GM18951 (cell line): ENCODE measurements around the gene TOR1B.

Experiments used
- POLR2A ChIP-seq: IDR thresholded peaks from 4 replicates; pipeline ENCODE4 v1.6.1; 2011; ENCODE audit warnings: mild to moderate bottlenecking; ENCODE audit not compliant: insufficient read length, insufficient read depth; ENCODE audit errors: extremely low read depth
- in situ Hi-C: fragments of 300-500 bp; cut with MboI; formaldehyde crosslinking; loops from one replicate; pipeline ENCODE4 v1.12.0; 2022; ENCODE audit warnings: low sequenced_read_pairs, mixed read lengths, inconsistent platforms; ENCODE audit not compliant: unreplicated experiment

Gene TOR1B

GRCh38 chr9:129826344-129826743, 23.4 kb downstream of the TOR1B start:
- in situ Hi-C loops, result no loop called here
- TF ChIP-seq POLR2A, result no peak

GRCh38 chr9:129826759-129827158, 23.8 kb downstream of the TOR1B start:
- TF ChIP-seq POLR2A, result no peak
- in situ Hi-C loops, result no loop called here

GRCh38 chr9:129828051-129828450, 25.1 kb downstream of the TOR1B start:
- no peak for TF ChIP-seq POLR2A
- in situ Hi-C loops, result no loop called here

GRCh38 chr9:129828969-129829368, 26.0 kb downstream of the TOR1B start:
- in situ Hi-C loops, result no loop called here
- TF ChIP-seq POLR2A, result no peak

GRCh38 chr9:129832982-129833381, 30.0 kb downstream of the TOR1B start:
- in situ Hi-C loops, result no loop called here
- TF ChIP-seq POLR2A, result no peak

- TF ChIP-seq POLR2A, result no peak
- in situ Hi-C loops, result no loop called here
These were observed 31.6 kb downstream of the TOR1B start for GRCh38 chr9:129834489-129835127.

GRCh38 chr9:129835128-129835859, 32.3 kb downstream of the TOR1B start, which contains the start of the genes C9orf78 and USP20:
C9orf78 (minus strand) TSS chr9:129835275; CDS start chr9:129835221, 54 bp downstream.
USP20 (plus strand) TSS chr9:129835458; CDS start chr9:129852556, 17,098 bp downstream.
- in situ Hi-C loops, result no loop called here
- TF ChIP-seq POLR2A, result peak; percentile 94

GRCh38 chr9:129835860-129836223, 32.9 kb downstream of the TOR1B start:
- TF ChIP-seq POLR2A, result no peak
- in situ Hi-C loops, result no loop called here

- in situ Hi-C loops, result no loop called here
These were observed 33.5 kb downstream of the TOR1B start for GRCh38 chr9:129836311-129837007.

GRCh38 chr9:129838707-129839259, 35.8 kb downstream of the TOR1B start:
- in situ Hi-C loops, result no loop called here

More at GRCh38 chr9:129836311-129837007, 33.5 kb downstream of the TOR1B start:
- TF ChIP-seq POLR2A, result no peak

GRCh38 chr9:129839324-129840023, 36.5 kb downstream of the TOR1B start:
- in situ Hi-C loops, result no loop called here

More at GRCh38 chr9:129838707-129839259, 35.8 kb downstream of the TOR1B start:
- TF ChIP-seq POLR2A, result no peak

GRCh38 chr9:129840034-129840433, 37.0 kb downstream of the TOR1B start:
- in situ Hi-C loops, result no loop called here
- TF ChIP-seq POLR2A, result no peak

More at GRCh38 chr9:129839324-129840023, 36.5 kb downstream of the TOR1B start:
- TF ChIP-seq POLR2A, result no peak
